ENCODE measurements around the gene HS3ST3A1.
A peak's percentile ranks its signal among the peaks of the same experiment; 100 is the strongest.

The HS3ST3A1 gene
- long read RNA-seq, donor 1, transcript HS3ST3A1-201 (2 exons, 2,527 nt) = major isoform, 5 of 5 reads
- long read RNA-seq, donor 1, partial matches to known transcripts = 0 of 5 reads
- long read RNA-seq, donor 1, other reads (novel, unspliced or antisense) = 0 of 5 reads
- long read RNA-seq, donor 2 = 0 reads
- long read RNA-seq, donor 3, transcript HS3ST3A1-201 (2 exons, 2,527 nt) = major isoform, 5 of 5 reads
- long read RNA-seq, donor 3, partial matches to known transcripts = 0 of 5 reads
- long read RNA-seq, donor 3, other reads (novel, unspliced or antisense) = 0 of 5 reads
- long read RNA-seq, donor 4, transcript HS3ST3A1-201 (2 exons, 2,527 nt) = major isoform, 6 of 6 reads
- long read RNA-seq, donor 4, partial matches to known transcripts = 0 of 6 reads
- long read RNA-seq, donor 4, other reads (novel, unspliced or antisense) = 0 of 6 reads
- long read RNA-seq, donor 5, partial matches to known transcripts = 0 of 3 reads
- long read RNA-seq, donor 5, other reads (novel, unspliced or antisense) = 0 of 3 reads
- long read RNA-seq, donor 6, partial matches to known transcripts = 0 of 4 reads
- long read RNA-seq, donor 6, other reads (novel, unspliced or antisense) = 0 of 4 reads
- long read RNA-seq, donor 7 = 0 reads
- long read RNA-seq, donor 8, transcript HS3ST3A1-201 (2 exons, 2,527 nt) = major isoform, 5 of 5 reads
- long read RNA-seq, donor 8, partial matches to known transcripts = 0 of 5 reads
- long read RNA-seq, donor 8, other reads (novel, unspliced or antisense) = 0 of 5 reads

DNA sequence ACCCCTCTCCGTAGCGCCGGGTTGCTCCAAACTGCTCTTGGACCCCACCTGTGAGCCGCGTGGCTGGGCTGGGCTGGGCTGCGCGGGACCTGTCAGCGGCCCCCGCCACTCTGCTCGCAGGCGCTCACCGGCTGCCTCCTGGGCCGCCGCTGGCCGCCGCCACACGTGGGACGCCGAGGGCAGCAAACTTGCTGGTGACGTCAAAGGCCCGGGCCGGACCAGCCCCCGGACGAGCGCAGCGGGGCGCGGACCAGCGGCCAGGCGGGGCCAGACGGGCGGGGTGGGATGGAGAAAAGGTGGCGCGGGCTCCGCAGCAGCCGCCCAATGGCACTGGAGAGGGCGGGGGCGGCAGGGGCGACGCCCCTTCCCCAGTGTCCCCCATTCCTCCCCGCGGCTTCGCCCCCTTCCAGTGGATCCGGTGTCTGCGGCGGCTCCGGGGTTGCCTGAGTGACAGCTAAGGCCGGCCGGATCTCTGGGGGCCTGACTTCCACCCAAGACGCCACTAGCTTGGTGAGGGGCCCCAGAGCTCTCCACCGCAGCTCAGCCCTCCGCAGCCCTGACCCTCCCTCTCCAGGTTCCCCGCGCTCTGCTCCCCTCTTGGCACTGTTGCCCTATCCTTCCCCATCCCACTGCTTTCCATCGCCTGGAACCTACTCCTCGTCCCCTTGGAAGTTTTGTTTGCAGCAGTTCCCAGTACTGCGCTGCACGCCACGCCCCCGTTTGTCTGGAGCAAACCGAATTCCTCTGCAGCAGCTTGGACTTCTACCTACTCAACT lies at the start of gene HS3ST3A1:
Gene HS3ST3A1, minus strand, starts transcription at position 154 of the 776 bp plus-strand sequence. CDS start 800 bp downstream, outside the sequence.
- peak; percentile 91 for DNase-seq

GRCh38 chr17:13650096-13650675 lies 48.5 kb upstream of the HS3ST3A1 start:
- no peak for DNase-seq

- DNase-seq = no peak
These were observed 45.9 kb upstream of the HS3ST3A1 start for GRCh38 chr17:13647543-13648021.

DNA sequence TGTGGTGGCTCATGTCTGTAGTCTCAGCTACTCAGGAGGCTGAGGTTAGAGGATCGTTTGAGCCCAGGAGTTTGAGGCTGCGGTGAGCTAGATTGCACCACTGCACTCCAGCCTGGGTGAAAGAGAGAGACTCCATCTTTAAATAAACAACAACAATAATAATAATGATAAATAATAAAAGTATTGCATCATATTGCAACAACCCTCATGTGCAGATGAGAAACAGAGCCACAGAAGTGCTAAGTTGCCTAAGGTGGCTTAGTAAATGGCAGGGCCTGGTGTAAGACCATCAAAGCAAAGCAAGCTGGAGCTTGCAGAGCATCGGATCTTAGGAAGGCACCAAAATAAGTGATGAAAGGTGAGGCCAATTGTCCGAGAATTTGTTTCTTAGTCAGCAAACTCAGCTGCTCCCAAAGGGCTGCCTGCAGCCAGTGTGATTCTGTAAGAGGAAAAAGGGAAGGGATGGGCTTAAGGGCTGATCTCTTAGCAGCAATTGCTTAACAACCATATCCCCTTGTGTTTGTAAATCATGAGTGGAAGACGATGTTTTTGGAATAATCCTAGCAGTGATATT lies 45.3 kb upstream of the HS3ST3A1 start:
- DNase-seq = no peak

DNA sequence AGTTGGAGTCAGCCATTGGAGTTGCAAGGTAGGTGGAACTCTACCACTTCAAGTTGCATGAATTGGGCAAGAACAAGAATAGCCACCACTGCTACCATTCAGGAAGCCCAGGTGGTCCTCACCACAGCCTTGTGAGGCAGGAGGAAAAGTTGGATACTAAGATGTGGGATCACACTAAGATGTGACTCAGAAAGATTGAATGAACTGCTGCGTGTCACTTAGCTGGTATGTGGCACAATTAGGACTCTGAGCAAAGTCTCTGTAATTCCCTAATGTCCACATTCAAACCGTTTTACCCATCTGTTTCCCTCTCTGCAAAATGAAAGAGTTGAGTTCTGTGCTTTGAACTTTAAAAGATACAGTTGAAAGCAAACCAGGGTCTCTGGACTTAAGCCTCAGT lies 44.7 kb upstream of the HS3ST3A1 start:
- DNase-seq = no peak

DNA sequence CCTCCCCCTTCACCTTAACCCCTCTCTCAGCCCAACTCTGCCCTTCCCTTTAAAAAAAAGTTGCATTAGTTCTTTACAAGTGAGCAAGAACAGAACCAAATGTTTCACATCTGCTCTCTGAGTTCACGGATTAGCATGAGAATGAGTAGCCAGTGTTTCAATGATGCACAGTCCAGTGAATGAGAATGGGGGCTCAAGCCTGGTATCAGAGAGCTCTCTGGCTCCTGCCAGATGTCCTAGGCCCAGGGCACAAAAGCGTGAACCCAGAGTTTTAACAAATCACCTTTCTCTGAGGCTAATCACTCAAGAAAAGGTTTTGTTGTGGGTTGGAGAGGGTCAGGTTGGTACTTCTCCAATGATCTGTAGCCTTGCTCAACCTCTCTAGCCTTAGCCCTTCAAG lies 41.5 kb upstream of the HS3ST3A1 start:
- DNase-seq = no peak

- DNase-seq = no peak
These were observed 40.5 kb upstream of the HS3ST3A1 start for GRCh38 chr17:13642188-13642587.

DNA sequence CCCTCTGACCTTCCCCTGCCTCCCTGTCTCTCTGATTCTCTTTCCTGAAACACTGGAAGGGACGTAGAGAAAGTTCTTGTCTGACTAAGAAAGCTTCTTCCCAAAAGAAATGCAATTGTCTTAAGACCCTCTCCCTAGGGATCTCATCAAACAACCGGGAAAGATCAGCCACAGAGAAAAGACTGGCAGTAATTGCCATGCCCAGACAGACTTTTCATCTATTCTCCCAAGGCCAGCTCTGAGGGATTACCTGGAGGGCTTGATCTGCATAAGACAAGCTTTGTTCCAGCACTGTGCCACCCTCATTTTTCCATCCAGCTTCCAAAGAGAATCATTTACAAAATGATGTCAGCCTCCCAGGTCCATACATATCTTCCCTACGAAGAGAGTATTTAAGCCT lies 38.8 kb upstream of the HS3ST3A1 start:
- no peak for DNase-seq

GRCh38 chr17:13638855-13639458 lies 37.2 kb upstream of the HS3ST3A1 start:
- no peak for DNase-seq

GRCh38 chr17:13636951-13637350 lies 35.2 kb upstream of the HS3ST3A1 start:
- no peak for DNase-seq

DNA sequence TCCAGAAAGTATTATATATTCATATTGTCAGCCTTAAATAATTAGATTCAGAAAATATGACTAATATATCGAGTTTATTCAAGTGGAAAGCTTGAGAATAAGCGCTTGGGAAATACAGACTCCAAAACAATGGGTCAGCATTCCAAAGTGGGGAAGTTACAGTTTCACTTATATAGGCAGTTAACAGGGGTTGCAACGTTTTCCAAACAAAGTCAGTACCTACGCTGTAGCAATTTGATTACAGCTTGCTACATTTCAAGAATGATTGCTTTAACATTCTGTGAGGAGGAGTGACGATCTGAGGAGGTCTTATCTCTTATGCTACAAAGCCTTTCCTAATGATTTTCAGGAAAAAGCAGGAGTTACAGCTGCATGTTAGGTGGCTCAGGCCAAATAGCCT lies 34.2 kb upstream of the HS3ST3A1 start:
- no peak for DNase-seq

- DNase-seq = no peak
These were observed 32.3 kb upstream of the HS3ST3A1 start for GRCh38 chr17:13634021-13634420.

GRCh38 chr17:13631529-13631928 lies 29.8 kb upstream of the HS3ST3A1 start:
- no peak for DNase-seq

- DNase-seq = no peak
These were observed 25.0 kb upstream of the HS3ST3A1 start for GRCh38 chr17:13626703-13627102.

- no peak for DNase-seq
These were observed 17.7 kb upstream of the HS3ST3A1 start for GRCh38 chr17:13619462-13619861.

- no peak for DNase-seq
These were observed 14.3 kb upstream of the HS3ST3A1 start for GRCh38 chr17:13616031-13616430.

DNA sequence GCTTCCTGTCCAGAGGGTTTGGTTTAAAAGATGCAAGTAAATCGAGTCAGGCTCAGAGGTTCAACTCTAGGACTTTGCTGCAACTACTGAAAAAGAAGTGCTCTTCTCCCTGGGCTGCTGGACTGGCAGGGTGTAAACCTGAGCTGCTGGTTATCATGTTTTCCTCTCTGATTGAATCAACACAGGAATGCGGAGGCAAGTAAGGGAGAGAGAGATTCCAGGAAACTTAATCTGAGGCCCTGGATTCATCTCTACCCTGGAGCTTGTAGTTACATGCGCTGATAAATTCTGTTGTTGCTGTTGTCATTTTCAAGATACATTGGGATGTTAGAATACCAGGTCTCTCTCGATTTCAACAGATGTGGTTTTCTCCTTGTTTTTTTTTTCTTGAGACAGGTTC lies 8.2 kb upstream of the HS3ST3A1 start:
- no peak for DNase-seq

DNA sequence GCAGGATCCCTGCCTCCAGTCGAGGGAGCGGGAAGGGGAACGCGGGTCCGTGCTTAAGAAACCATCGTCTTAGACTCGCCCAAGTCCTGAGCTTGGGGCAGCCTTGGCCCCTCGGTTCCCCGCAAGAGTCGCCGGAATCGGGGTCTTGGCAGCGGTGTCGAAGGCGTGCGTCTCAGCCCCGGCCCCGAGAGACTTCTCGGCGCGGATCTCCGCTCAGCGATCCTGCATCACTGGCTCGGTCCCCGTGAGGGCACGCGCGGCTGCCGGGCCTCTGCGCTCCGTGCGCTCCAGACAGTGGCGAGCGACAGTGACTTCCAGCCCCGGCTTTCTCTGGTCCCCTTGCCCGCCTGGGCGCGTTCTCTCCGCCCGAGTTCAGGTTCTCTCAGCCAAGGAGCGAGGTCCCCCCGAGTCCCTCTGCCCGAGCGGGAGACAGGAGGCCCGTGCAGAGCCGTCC lies 380 bp downstream of the HS3ST3A1 start:
- peak; percentile 88 for DNase-seq

DNA sequence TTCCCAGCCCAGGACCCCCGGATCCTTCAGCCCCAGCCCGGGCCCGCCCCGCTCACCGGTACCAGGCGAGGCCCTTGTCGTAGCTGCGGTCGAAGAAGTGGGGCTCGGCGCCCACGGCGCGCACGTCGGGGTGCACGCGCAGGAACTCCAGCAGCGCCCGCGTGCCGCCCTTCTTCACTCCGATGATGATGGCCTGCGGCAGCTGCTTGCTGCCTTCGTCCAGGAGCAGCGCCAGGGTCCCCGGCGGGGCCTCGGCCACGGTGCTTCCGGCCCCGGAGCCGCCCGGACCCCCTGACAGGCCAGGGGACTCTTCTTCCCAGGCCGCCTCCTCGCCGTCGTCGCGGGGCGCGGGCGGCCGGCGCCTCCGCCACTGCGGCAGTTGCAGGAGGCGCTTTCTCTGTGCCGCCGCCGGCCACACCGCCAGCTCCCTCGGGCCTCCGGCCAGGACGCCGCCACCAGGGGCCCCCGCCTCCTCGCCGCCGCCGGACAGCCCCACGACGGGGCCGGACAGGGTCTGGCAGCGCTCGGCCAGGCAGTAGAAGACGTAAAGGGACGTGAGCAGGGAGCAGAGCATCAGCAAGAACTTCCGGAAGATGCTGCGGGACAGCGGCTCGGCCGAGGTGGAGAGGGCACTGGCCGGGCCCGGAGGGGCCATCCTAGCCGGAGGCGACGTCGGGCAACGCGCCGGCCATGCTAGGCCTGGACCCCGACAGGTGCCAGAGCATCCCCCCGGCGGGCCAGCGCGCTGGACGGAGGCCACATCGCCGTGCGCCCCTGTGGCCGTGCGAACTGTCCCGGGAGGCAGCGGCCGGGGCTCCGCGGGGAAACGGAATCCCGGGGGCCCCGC lies 1.0 kb downstream of the HS3ST3A1 start:
- peak; percentile 80 for DNase-seq

DNA sequence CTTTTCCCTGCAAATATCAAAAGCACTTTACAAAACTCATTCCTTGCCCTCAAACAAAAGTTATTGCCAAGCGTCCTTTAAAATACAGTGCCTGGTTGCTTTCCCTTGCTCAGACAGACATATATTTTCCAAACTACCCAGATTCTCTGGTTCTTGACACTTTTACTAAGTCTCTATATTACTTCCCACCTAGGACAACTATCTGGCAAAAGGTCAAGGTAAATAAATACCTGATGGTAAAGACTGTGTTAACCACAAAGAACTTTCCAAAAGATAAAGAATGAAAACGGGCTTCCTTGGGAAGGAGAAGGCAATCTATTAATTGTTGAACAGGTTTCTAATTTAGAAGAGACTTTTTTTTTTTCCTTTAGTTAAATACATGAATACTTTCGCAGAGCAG lies 1.9 kb downstream of the HS3ST3A1 start:
- DNase-seq = no peak

Measured in right kidney (tissue), 9 donors.